Lower leg skin (tissue), 4 donors: ENCODE measurements around the gene INTS2. TPM values are rescaled to one million over a fixed set of nuclear protein-coding genes. Genes with fewer than 3 reads are reported as not detected.
"Not testable (repeated sequence)": the region's sequence is repeated elsewhere in the genome, so short reads cannot be mapped to it uniquely, and the experiment has no call there.

Source experiments
- DNase-seq, 2 donors: peaks; one replicate each; pipeline ENCODE4 v3.0.0-alpha.2; 2019; ENCODE audit warnings: low spot score in 2 of 2
- H3K4me3 ChIP-seq: fragments of 200-600 bp; sonication (generic); 2 replicates; pipeline ENCODE4 v1.5.1; 2017; ENCODE audit warnings: mild to moderate bottlenecking, low read depth; ENCODE audit not compliant: poor library complexity, severe bottlenecking
- CTCF ChIP-seq, 3 donors: fragments of 450-650 bp; IDR thresholded peaks; one replicate each; pipeline ENCODE4 v1.5.1; 2016; ENCODE audit warnings: antibody characterized with exemption in 3 of 3, mild to moderate bottlenecking in 3 of 3, moderate library complexity in 2 of 3
- POLR2A ChIP-seq, 2 donors: fragments of 450-650 bp; IDR thresholded peaks; one replicate each; pipeline ENCODE4 v1.6.1; 2016 to 2017; ENCODE audit warnings: antibody characterized with exemption in 2 of 2, mild to moderate bottlenecking in 1 of 2, moderate library complexity in 1 of 2
- WGBS, 2 donors: methylation state at CpG; one replicate each; pipeline ENCODE4 v1.1.5; 2018; 5-methylcytosine and 5-hydroxymethylcytosine counted together
- intact Hi-C: fragments of 100-400 bp; cut with DNase I; formaldehyde crosslinking; loops from one replicate; pipeline ENCODE4 v1.15.0; 2023; ENCODE audit warnings: low total_unique reads
- total RNA-seq, 4 donors: library from RNA; depleted of rRNA; stranded (reverse); fragments of >200 nt; gene quantifications; one replicate each; pipeline ENCODE4 v1.1.0, GENCODE V29; 2016

The INTS2 gene
- total RNA-seq, 4 donors from 2014 or later, result 6.8 to 11.4 (median 9.2) TPM

DNA sequence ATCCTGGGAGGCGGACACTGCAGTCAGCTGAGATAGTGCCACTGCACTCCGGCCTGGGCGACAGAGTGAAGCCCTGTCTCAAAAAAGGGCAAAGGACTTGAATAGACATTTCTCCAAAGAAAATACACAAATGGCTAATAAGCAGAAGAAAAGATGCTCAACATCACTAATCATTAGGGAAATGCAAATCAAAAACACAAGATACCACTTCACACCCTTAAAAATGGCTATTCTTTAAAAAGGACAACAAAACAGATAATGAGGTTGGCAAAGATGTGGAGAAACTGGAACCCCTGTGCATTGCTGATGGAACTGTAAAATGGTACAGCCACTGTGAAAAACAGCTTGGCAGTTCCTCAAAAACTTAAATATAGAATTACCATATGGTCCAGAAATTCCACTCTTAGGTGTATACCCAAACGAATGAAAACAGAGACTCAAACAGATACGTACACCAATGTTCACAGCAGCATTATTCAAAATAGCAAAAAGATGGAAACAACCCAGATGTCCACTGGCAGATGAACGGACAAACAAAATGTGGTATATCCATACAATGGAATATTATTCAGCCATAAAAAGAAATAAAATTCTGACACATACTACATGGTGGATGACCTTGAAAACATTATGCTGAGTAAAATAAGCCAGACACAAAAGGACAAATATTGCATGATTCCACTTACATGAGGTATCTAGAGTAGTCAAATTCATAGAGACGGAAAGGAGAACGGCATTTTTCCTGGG, 100.0 kb downstream of the INTS2 start:
- intact Hi-C loops, result no loop called here
- WGBS, 2 donors, result 94 to 98% methylated on average over 8 of the region's 8 CpGs
- H3K4me3 ChIP-seq, result no peak overlapping the region
- TF ChIP-seq CTCF (IDR thresholded peaks at IDR 0.05) (no peak), POLR2A (IDR thresholded peaks at IDR 0.05) (no peak)
- no peak for DNase-seq

- H3K4me3 ChIP-seq, result not testable (repeated sequence)
Measured at GRCh38 chr17:61826866-61827265, 100.9 kb downstream of the INTS2 start.

GRCh38 chr17:61826198-61826597, 101.6 kb downstream of the INTS2 start:
- intact Hi-C loops, H3K4me3 ChIP-seq, DNase-seq: not testable (repeated sequence)
- WGBS, 2 donors, result 97 to 99% methylated on average over 2 of the region's 2 CpGs

More at GRCh38 chr17:61826866-61827265, 100.9 kb downstream of the INTS2 start:
- intact Hi-C loops, DNase-seq: not testable (repeated sequence)
- WGBS, 2 donors, result 97 to 98% methylated on average over 1 of the region's 1 CpG

DNA sequence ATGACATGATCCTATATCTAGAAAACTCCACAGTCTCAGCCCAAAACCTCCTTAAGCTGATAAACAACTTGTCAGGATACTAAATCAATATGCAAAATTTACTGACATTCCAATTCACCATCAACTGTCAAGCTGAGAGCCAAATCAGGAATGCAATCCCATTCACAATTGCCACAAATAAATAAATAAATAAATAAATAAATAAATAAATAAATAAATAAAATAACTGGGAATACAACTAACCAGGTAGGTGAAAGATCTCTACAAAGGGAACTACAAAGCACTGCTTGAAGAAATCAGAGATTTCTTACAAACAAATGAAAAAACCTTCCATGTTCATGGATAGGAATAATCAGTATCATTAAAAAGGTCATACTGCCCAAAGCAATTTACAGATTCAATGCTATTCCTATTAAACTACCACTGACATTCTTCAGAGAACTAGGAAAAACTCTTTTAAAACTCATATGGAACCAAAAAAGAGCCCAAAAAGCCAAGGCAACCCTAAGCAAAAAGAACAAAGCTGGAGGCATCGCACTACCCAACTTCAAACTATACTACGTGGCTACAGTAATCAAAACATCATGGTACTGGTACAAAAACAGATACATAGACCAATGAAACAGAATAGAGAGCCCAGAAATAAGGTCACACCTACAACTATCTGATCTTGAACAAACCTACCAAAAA, 102.2 kb downstream of the INTS2 start:
- 92% methylated on average over 2 of the region's 2 CpGs for WGBS, 2 donors

DNA sequence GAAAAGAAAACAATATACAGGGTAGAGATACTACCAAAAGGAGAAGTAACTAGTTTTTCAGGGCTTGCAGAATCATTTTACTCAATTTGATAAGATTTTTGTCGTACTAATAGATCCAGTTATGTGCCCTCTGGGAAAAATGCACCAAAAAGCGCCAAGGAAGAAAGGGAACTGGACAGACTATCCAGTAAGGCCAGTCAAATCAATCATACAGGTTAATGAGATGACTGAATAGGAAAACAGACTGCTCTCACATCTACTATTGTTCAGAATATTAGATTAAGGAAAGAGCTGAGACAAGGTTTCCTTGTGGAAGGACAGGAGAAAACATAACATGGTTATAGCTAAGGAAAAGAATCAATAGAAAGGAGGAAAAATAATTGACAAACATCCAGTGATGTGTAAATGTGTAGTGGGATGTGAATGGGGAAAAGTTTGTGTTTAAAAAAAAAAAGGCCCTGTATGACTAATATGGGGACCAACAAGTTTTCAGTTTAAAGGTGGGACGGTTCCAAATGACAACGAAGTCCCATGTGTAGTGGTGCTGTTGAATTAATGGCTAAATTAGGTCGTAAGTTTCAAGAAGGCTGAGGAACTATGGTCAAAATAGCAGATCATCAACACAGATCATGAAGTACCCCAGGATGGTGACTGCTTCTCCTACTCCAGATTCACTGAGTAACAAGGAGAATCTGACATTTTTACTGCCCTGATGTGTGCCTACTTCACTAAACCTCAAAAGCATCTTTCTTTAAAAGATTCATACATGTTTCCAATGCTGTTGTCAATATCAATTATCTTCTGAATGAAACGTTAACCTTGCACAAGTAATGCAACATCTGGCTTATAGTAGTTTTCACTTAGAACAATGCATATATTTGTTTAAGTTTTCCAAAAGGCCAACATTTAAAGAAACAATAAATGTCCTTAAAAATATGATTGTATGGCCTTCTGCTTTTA, 105.2 kb downstream of the INTS2 start:
- no peak for DNase-seq
- H3K4me3 ChIP-seq, result no peak overlapping the region
- no peak for TF ChIP-seq CTCF (IDR thresholded peaks at IDR 0.05)
- TF ChIP-seq POLR2A (IDR thresholded peaks at IDR 0.05), result no peak
- 90 to 92% methylated on average over 6 of the region's 6 CpGs for WGBS, 2 donors
- intact Hi-C loops, result no loop called here

More for the DNA sequence above, 102.2 kb downstream of the INTS2 start:
- TF ChIP-seq POLR2A (IDR thresholded peaks at IDR 0.05) (no peak), CTCF (IDR thresholded peaks at IDR 0.05) (no peak)
- no peak for DNase-seq
- intact Hi-C loops, result no loop called here
- H3K4me3 ChIP-seq, result no peak overlapping the region

- TF ChIP-seq POLR2A (IDR thresholded peaks at IDR 0.05) (no peak), CTCF (IDR thresholded peaks at IDR 0.05) (no peak)
- intact Hi-C loops, result no loop called here
- no peak for DNase-seq
- WGBS, 2 donors, result 73 to 89% methylated on average over 4 of the region's 4 CpGs
- no peak overlapping the region for H3K4me3 ChIP-seq
Measured at GRCh38 chr17:61821655-61822054, 106.1 kb downstream of the INTS2 start.

DNA sequence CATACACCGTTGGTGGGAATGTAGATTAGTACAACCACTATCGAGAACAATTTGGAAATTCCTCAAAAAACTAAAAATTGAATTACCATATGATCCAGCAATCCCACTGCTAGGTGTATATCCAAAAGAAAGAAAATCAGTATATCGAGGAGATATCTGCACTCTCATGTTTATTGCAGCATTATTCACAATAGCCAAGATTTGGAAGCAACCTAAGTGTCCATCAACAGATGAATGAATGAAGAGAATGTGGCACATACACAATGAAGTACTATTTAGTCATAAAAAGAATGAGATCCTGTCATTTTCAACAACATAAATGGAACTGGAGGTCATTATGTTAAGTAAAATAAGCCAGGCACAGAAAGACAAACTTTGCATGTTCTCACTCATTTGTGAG, 108.5 kb downstream of the INTS2 start:
- intact Hi-C loops, DNase-seq, H3K4me3 ChIP-seq: not testable (repeated sequence)
- WGBS, 2 donors, result 92 to 100% methylated on average over 3 of the region's 3 CpGs
